ENCODE data around the gene CDCP1. TPM values are rescaled to one million over a fixed set of nuclear protein-coding genes. Genes with fewer than 3 reads are reported as not detected.

CDCP1 gene
- total and polyA plus RNA-seq, 2 donors from 2014 or later, result 3.7 to 39.6 TPM

DNA sequence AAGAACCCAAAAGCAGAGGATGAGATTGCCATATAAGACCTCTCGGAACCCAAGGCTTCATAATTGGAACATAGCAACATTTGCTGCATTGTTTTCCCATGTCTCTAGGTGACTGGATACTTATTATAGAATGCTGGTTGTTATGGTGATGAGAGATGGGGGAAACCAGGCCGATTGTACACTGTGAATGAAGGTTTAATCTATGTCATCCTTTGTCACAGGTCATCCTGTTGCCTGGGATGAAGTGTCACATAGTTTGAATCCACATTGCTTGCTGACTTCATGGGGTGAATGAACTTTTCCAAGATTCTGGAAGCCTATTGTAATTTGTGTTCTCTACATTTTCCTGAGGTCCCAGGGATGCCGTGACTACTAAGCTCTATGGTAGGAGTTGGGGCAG is 78.2 kb downstream of the CDCP1 start:
- FAIRE-seq, result no peak

DNA sequence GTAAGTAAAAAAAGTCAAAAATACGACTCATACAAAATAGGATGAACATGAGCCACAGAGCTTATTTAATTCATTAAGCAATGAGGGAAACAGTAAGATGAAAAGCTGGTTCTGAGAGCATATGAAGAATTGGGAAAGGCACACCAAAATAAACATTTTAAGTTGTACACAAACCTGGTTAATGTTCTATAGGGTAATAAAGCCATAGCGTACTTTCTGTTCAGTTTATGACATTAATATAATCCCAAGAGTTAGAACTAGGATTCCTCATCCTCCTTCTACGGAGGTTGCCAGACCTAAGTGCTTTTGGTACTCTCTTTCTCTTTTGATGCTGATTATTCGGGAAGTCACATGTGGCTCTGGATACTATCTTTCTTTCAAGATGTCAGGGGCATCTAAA is 78.7 kb downstream of the CDCP1 start:
- DNase-seq, result no peak
- Histone ChIP-seq H3K27ac (ENCODE audit: low read depth in 2 of 2, low read length in 2 of 2) (no peak overlapping the region), H3K4me1 (ENCODE audit: control insufficient read depth in 2 of 3, insufficient read depth in 2 of 3, low read depth in 1 of 3, low read length in 3 of 3) (no peaks in the 10 kb centered on the region), H3K4me3 (ENCODE audit: low read length in 3 of 3) (no peak overlapping the region), H3K27me3 (ENCODE audit: control insufficient read depth, insufficient read depth, low read length) (no peaks in the 10 kb centered on the region), H3K36me3 (ENCODE audit: control insufficient read depth in 2 of 3, insufficient read depth in 3 of 3, low read length in 3 of 3) (no peaks in the 10 kb centered on the region), H3K9me3 (ENCODE audit: control insufficient read depth in 2 of 3, insufficient read depth in 1 of 3, low read length in 3 of 3) (peaks cover 0 to 4% (median 0%) of the 10 kb centered on the region in 3 donors), H3K9ac (ENCODE audit: low read length in 3 of 3) (no peak overlapping the region)
- TF ChIP-seq, protein P1, sequence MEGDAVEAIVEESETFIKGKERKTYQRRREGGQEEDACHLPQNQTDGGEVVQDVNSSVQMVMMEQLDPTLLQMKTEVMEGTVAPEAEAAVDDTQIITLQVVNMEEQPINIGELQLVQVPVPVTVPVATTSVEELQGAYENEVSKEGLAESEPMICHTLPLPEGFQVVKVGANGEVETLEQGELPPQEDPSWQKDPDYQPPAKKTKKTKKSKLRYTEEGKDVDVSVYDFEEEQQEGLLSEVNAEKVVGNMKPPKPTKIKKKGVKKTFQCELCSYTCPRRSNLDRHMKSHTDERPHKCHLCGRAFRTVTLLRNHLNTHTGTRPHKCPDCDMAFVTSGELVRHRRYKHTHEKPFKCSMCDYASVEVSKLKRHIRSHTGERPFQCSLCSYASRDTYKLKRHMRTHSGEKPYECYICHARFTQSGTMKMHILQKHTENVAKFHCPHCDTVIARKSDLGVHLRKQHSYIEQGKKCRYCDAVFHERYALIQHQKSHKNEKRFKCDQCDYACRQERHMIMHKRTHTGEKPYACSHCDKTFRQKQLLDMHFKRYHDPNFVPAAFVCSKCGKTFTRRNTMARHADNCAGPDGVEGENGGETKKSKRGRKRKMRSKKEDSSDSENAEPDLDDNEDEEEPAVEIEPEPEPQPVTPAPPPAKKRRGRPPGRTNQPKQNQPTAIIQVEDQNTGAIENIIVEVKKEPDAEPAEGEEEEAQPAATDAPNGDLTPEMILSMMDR (IDR thresholded peaks at IDR 0.05; ENCODE audit: borderline replicate concordance, extremely low read depth, insufficient read depth), result no peak
- no peak for FAIRE-seq
- intact Hi-C loops (cut with DNase I), result no loop called here

More for the DNA sequence above, 78.2 kb downstream of the CDCP1 start:
- no peaks in the 10 kb centered on the region for H3K4me1 ChIP-seq (ENCODE audit: control insufficient read depth in 2 of 3, insufficient read depth in 2 of 3, low read depth in 1 of 3, low read length in 3 of 3)
- no peak overlapping the region for H3K27ac ChIP-seq (ENCODE audit: low read depth in 2 of 2, low read length in 2 of 2)
- no peak for DNase-seq
- TF ChIP-seq, protein P1 (IDR thresholded peaks at IDR 0.05; ENCODE audit: borderline replicate concordance, extremely low read depth, insufficient read depth), result no peak
- H3K36me3 ChIP-seq (ENCODE audit: control insufficient read depth in 2 of 3, insufficient read depth in 3 of 3, low read length in 3 of 3), result no peaks in the 10 kb centered on the region
- no peak overlapping the region for H3K9ac ChIP-seq (ENCODE audit: low read length in 3 of 3)
- H3K27me3 ChIP-seq (ENCODE audit: control insufficient read depth, insufficient read depth, low read length), result no peaks in the 10 kb centered on the region
- no peak overlapping the region for H3K4me3 ChIP-seq (ENCODE audit: low read length in 3 of 3)
- peaks cover 0 to 4% (median 0%) of the 10 kb centered on the region in 3 donors for H3K9me3 ChIP-seq (ENCODE audit: control insufficient read depth in 2 of 3, insufficient read depth in 1 of 3, low read length in 3 of 3)
- intact Hi-C loops (cut with DNase I), result no loop called here

GRCh38 chr3:45066109-45066801 is 79.9 kb downstream of the CDCP1 start:
- FAIRE-seq (no peak), DNase-seq (no peak)
- no peak overlapping the region for H3K4me3 ChIP-seq (ENCODE audit: low read length in 3 of 3)
- no peak overlapping the region for H3K9ac ChIP-seq (ENCODE audit: low read length in 3 of 3)
- H3K27ac ChIP-seq (ENCODE audit: low read depth in 2 of 2, low read length in 2 of 2), result no peak overlapping the region
- peaks cover 0 to 3% (median 0%) of the 10 kb centered on the region in 3 donors for H3K9me3 ChIP-seq (ENCODE audit: control insufficient read depth in 2 of 3, insufficient read depth in 1 of 3, low read length in 3 of 3)
- no peaks in the 10 kb centered on the region for H3K36me3 ChIP-seq (ENCODE audit: control insufficient read depth in 2 of 3, insufficient read depth in 3 of 3, low read length in 3 of 3)
- intact Hi-C loops (cut with DNase I), result no loop called here
- no peaks in the 10 kb centered on the region for H3K27me3 ChIP-seq (ENCODE audit: control insufficient read depth, insufficient read depth, low read length)
- no peaks in the 10 kb centered on the region for H3K4me1 ChIP-seq (ENCODE audit: control insufficient read depth in 2 of 3, insufficient read depth in 2 of 3, low read depth in 1 of 3, low read length in 3 of 3)
- TF ChIP-seq, protein P1 (IDR thresholded peaks at IDR 0.05; ENCODE audit: borderline replicate concordance, extremely low read depth, insufficient read depth), result no peak

GRCh38 chr3:45065373-45065720 is 80.8 kb downstream of the CDCP1 start:
- Histone ChIP-seq H3K4me1 (ENCODE audit: control insufficient read depth in 2 of 3, insufficient read depth in 2 of 3, low read depth in 1 of 3, low read length in 3 of 3) (no peaks in the 10 kb centered on the region), H3K36me3 (ENCODE audit: control insufficient read depth in 2 of 3, insufficient read depth in 3 of 3, low read length in 3 of 3) (no peaks in the 10 kb centered on the region), H3K4me3 (ENCODE audit: low read length in 3 of 3) (no peak overlapping the region), H3K27ac (ENCODE audit: low read depth in 2 of 2, low read length in 2 of 2) (peak overlapping the region in 1 of 2 donors; percentile 29), H3K9me3 (ENCODE audit: control insufficient read depth in 2 of 3, insufficient read depth in 1 of 3, low read length in 3 of 3) (no peaks in the 10 kb centered on the region), H3K9ac (ENCODE audit: low read length in 3 of 3) (no peak overlapping the region), H3K27me3 (ENCODE audit: control insufficient read depth, insufficient read depth, low read length) (no peaks in the 10 kb centered on the region)
- intact Hi-C loops (cut with DNase I), result no loop called here
- FAIRE-seq (no peak), DNase-seq (no peak)
- TF ChIP-seq, protein P1 (IDR thresholded peaks at IDR 0.05; ENCODE audit: borderline replicate concordance, extremely low read depth, insufficient read depth), result no peak
